HG02938 (cell line): ENCODE measurements around the gene CAP2.
"Not testable (repeated sequence)": the region's sequence is repeated elsewhere in the genome, so short reads cannot be mapped to it uniquely, and the experiment has no call there.

ENCODE experiments used
- ATAC-seq: cut with Tn5 transposase; IDR thresholded peaks from one replicate; pipeline ENCODE4 v1.9.1; 2021; ENCODE audit warnings: mild to moderate bottlenecking, moderate library complexity; ENCODE audit not compliant: unreplicated experiment

Gene CAP2

DNA sequence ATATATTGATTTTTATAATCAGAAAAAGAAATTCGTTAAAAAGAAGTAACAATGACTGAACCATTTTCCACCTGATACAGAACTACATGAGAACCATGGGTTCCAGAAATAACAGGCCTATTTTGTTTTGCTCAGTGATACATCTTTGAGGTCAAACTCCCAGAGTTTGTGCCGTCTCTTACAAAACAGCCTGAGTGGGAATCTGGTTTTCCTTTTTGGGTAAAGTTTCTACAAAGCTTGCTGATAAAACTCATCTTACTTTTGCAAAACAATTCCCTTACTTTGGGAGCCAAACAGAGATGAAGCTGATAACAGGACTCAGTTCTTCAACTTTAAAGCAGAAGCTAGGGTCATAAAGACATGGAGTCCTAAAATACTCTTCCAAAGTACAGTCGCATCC is 108.0 kb downstream of the CAP2 start:
- no peak for ATAC-seq

DNA sequence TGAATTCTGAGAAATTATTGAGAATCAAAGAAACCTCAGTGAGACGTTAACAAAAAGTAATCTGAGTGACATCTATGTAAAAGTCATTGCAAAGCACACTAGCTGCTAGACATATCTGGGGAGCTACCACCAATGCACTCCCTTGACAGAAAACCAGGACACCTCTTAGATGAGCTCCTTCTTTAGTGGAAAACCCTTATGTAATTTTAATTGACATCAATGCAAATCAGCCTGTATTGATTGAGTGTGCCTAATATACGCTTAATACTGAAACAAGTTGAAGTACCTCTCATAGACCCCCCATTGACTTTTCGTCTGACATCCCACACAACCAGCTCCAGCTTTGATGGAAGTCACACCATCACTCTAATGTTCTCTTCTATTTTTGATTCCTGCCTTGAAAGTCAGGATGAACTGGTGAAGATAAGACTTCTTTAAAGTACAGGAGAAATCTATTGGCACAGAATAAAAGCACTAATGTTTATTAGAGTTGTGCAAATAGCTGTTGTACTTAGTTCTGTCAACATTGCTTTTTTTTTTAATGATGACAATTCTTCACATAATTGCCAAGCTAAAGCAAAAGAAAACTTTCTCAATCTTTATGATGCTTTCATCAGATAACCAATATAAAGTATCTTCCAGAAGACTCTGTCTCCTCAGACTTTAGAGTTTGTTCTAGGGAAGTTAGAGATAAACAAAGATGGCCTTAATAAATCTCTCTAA is 108.7 kb downstream of the CAP2 start:
- no peak for ATAC-seq

DNA sequence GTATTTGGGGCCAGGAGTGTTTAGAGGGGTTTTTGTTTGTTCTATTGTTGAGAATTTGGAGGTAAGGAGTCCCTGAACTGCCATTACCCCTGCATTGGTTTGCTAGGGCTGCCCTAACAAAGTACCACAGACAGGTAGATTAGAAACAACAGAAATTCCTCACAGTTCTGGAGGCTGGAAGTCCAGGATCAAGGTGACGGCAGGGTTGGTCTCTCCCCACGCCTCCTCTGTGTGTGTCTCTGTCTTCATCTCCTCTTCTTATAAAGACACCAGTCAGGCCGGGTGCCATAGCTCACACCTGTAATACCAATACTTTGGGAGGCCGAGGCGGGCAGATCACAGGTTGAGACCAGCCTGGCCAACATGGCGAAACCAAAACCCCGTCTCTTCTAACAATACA is 109.7 kb downstream of the CAP2 start:
- no peak for ATAC-seq

DNA sequence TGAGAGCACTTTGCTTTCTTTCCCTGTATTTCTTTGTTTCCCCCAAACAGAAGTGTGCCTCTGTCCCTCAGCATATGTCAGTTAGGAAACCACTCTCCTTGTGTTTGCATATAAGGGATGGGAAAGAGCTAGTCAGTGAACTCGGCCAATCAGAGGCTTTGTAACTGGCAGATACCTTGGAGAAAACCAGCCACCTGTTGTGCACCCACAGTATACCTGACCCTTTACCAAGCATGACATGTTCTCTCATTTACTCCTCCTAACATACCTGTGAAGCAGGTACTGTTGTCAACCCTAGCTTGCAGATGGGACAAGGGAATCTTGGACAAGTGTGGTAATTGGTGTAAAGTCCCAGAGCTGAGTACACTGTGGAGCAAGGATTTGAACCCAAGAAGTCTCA is 110.6 kb downstream of the CAP2 start:
- ATAC-seq, result no peak

DNA sequence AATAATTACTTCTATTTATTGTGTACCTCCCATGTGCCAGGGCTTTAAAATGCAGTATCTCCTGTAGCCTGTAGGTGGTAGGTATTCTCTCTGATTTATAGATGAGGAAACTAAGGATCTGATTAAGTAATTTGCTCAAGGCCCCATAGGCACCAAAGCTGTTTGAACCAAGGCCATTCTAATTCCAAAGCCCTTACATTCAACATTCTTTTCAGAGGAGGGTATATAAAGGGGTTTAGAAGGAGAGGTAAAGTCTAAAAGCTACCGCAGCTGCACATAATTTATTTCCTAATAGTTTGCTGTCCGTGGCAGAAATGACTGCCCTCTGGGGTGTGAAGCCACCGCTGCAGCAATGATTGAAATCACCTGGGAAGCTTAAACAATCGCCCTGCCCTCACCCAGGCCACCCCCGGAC is 111.7 kb downstream of the CAP2 start:
- ATAC-seq, result no peak

DNA sequence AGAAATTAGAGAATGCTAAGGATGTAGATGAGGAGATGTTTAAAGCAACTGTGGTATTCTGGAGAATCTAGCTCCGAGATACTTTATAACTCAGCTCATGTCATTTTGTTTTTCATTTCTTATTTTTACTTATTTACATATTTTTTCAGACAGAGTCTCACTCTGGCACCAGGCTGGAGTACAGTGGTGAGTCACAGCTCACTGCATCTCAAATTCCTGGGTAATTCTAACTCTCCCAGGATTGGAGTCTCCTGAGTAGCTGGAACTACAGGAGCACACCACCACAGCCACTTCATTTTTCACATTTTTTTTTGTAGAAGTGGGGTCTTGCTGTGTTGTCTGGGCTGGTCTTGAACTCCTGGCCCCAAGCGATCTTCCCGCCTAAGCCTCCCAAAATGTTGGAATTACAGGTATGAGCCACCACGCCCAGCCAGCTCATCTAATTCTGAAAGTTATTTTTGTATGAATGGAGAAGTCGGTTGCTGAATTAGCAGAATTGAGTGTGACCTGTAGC is 112.4 kb downstream of the CAP2 start:
- no peak for ATAC-seq

DNA sequence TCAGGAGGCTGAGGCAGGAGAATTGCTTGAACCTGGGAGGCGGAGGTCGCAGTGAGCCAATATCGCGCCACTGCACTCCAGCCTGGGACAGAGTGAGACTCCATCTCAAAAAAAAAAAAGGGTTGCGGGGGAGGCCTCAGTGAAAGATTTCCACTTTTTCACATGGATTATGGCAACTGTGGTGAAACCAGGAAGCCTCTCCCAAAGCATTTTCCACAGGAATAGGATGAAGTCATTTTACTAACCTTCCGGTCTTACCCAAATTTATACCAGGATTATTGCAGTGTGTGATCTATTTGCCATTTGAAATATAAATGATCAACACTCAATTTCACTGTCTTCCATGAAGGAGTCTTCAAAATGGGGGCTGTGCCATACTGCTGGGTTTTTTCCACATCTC is 113.1 kb downstream of the CAP2 start:
- ATAC-seq, result no peak

DNA sequence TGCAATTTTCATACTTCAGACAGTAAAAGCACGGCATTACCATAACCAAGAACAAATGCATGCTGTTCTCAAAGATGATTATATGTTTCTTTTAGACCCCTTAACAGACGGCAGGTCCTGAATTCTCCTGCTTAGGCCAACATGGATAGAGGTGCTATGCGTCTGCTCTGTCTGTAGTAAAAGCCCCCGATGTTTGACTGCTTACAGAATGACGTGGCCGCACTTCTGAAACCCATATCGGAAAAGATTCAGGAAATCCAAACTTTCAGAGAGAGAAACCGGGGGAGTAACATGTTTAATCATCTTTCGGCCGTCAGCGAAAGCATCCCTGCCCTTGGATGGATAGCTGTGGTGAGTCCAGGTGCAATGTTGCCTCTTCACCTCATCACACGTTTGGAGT is 113.6 kb downstream of the CAP2 start:
- ATAC-seq, result no peak

DNA sequence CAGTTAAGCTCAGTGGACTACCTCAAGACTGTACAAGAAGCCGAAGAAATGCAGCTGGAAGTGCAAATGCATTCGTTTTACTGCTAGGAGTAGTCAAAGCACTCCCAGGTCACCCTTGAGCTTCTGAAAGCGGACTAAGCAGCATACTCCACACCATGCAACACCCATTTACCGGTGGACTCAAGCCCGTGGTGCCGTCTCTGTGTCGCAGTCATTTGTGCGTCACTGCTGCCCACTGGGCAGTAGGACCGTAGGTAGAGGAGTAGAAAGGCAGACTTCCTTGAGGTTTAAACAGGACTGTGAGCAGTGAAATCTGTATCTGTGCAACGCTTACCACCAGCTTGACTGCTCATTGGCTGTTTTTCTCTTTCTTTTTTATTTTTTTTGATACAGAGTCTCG is 117.7 kb downstream of the CAP2 start:
- ATAC-seq, result no peak

DNA sequence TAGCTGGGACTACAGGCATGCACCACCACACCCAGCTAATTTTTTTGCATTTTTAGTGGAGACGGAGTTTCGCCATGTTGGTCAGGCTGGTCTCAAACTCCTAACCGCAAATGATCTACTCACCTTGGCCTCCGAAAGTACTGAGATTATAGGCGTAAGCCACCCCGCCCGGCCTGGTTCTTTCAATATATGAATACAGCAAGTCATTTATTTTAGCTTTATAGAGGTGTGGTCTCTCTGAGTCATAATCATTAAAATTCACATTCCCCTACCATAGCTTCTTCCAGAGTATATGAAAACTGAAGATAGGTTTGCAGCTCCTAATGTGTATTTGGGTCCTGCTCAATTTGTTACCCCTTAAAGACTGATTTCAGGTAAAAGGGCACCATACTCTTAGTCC is 118.2 kb downstream of the CAP2 start:
- no peak for ATAC-seq

DNA sequence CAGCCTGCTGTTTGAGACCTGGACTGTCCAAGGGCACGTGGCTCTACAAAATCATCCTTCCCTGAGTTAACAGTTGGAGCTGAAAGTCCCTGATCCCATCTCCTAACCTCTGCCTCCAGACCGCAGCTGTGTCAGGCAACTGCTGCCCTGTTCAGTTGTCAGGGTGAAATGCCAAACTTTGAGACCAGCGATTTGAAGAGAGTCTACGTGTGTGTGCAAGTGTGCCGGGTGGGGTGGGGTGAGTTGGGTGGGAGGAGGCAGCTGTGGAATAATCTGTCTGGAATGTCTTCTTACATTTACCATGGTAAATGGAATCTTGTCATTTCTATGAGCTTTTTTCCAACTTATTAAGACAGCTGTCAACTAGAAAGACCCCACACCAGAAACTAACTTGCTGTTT is 125.7 kb downstream of the CAP2 start:
- ATAC-seq, result no peak

DNA sequence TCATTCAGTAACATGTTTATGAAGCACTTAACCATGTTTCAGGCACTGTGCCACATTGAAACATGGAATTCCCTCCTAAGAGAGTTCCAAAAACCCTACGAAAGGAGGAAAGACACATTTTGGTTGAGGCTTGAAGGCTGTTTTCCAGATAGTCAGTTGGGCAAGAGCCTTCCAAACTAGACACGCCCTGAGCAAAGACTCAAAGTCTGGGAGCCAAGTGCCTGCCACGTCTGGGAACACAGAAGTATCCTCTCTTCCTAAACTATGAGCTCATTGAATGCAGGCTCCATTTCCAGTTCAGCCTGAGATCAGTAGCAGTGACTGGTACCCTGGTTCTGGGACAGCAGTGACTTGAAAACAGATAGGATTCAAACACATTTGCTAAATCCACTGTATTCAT is 132.2 kb downstream of the CAP2 start:
- ATAC-seq, result no peak

DNA sequence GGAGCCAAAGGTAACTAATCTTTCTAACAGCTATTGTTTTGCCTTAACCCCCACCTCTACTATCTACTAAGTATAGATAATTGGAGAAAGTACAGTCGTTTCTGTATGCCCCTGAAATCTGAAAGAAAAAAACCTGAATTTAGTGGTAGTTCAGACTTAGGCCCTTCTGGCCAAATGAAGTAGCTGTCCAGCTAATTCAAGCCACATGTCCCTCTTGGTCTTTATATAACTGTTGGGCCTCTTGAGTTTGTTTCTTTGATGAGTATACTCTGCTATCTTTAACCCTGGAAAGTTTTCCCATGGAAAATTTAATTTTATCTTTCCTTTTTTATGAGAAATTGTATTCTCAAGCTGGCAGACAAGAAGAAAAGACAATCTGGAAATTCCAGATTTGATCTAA is 133.7 kb downstream of the CAP2 start:
- no peak for ATAC-seq

DNA sequence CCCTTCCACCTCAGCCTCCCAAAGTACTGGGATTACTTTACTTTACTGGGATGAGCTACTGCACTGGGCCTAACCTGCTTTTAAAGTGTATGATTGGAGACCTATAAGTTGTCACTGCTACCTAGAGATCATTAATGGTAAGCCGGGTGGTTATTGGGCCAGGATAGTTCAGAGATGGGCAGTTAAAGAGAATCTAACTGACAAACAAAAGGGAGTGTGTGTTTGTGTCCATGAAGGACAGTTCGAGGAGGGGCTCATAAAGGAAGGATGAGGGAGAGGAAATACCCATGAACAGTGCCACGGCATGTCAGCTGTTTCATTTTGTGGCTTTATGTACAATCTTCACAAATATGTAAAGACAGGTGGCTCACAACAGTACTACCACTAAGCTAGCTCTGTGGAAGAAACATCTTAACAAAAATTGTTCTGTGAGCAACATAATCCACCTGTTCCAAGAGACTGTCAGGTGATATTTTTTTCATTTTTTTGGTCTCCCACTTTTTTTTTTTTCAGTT is 137.0 kb downstream of the CAP2 start:
- ATAC-seq, result no peak

DNA sequence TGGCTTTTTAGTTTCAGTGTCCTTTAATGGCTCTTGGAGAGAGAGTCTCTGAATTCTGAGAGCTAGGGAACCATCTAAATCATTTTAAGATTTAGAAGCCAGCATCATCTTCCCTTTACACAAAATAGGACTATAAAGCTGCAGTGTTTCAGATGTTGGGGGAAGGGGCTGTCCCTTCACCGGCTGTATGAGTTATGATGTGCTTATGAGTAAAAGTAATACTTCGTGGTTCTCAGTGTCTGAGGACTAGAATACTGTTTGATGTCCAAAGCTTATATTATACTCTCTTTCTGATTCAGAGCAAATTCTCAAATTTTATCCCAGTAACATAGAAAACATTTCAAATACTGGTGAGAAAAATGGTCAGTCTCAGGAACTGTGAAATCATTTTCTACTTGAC is 143.2 kb downstream of the CAP2 start:
- peak; percentile 84 for ATAC-seq

DNA sequence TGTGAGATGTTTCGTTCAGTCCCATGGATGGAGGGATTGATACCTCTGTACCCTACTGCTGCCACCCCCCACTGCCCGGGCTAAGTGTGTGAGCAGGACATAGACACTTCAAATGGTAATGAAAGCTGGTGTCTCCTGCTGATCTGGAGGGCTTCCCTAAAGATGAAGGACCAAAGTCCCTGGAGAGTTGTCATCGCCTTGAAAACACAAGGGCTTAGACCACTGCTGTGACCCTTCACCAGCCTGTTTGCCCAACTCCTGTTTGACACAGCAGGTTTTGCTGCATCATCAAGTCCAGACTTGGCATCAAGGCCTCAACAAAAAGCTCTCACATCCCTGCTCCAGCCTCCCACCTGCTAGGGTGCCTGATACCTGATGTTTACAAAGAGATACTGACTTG is 148.8 kb downstream of the CAP2 start:
- no peak for ATAC-seq

DNA sequence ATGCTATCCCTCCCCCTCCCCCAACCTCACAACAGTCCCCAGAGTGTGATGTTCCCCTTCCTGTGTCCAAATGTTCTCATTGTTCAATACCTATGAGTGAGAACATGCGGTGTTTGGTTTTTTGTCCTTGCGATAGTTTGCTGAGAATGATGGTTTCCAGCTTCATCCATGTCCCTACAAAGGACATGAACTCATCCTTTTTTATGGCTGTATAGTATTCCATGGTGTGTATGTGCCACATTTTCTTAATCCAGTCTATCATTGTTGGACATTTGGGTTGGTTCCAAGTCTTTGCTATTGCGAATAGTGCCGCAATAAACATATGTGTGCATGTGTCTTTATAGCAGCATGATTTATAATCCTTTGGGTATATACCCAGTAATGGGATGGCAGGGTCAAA is 152.3 kb downstream of the CAP2 start:
- ATAC-seq, result not testable (repeated sequence)

DNA sequence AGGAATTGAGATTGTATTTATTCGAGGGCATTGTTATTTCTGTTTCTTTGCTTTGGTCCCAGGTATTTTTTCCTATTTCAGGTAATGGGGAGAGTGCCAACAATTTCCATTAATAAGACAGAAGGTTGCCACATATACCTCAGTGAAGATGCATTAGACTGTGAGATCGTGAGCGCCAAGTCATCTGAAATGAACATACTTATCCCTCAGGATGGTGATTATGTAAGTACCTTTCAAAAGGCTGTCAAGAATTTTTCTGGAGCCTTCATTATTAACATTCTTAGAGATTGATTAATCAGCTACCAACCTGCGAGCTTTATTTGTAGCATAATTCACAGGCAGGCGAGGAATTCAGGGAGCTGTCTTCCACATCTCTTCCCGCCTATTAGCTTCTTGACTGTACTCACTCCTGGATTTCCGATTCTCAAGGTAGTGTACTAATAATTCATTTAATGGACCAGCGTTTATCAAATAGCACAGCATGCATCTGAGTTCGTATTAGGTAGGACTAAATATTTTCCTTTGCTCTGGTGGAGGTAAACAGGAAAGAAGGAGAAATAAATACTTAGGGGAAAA is 158.1 kb downstream of the CAP2 start:
- ATAC-seq, result no peak

DNA sequence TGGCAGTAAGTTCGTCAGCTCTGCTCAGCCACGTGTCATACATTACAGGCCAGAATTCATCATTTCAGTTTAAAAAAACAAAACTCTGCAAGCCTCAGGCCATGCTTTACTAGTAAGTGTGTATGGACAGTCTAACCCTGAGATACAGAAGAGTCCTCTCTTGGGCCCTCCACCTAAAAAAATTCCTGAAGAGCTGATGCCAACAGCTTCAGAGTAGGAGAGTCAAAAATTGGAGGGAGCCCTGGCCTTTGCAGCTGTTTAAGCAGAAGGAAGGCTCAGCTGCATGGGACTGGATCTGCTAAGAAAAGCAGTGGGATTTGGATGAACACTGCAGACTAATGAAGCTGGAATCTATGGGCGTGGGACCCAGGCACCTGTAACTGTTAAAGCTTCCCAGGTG is 159.5 kb downstream of the CAP2 start:
- ATAC-seq, result no peak

DNA sequence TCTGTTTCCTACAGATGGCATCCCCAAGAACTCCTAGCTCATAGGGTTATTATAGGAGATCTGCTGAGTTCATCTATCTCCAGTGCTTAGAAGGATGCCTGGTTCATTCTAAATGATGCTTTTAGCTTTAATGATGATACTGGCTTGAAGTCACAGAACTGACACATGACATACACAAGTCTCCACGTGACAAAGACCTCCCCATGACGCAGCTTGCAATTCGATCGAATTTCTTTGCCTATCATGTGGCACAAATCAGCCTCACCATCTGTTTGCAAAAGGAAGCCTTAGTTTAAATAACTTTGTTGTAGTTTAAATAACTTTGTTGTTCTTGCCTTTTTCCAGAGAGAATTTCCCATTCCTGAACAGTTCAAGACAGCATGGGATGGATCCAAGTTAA is 162.6 kb downstream of the CAP2 start:
- no peak for ATAC-seq

DNA sequence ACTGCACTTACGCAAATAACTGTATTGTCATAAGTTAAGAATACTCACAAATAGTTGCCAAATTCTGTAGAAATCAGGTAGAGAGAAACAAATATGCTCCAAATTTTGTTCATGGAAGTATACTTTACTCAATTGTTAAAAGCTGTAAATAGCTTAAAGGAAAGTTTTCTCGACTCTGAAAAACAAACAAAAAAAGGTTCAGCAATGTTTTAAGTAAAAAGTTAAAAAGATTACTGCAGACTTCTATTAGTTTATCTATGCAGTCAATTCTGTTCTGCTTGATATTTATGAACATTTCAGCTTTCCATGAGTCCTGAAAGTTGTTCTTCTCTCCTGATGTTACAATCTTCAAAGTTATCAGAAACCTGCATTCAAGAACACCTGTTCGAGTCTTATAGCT is 169.2 kb downstream of the CAP2 start:
- no peak for ATAC-seq

DNA sequence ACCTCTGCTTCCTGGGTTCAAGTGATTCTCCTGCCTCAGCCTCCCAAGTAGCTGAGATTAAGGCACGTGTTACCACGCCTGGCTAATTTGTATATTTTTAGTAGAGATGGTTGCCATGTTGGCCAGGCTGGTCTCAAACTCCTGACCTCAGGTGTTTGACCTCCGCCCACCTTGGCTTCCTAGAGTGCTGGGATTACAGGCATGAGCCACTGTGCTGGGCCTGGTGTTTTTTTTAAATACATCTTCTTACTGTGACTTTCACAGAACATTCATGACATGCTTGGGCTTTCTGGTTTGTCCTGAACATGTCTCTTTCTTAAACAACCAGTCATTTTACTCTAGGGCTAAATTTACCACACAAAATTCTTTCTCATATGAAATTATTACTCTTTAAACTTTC is 172.0 kb downstream of the CAP2 start:
- no peak for ATAC-seq
